ENCODE measurements around the gene RNF225. TPM values are rescaled to one million over a fixed set of nuclear protein-coding genes. Genes with fewer than 3 reads are reported as not detected.

Gene RNF225
- total RNA-seq, 3 donors from 2014 or later (not counting 1 experiment from before 2014, with no cell fraction given), result 0.39 TPM; not detected in 2

GRCh38 chr19:58362272-58362994 lies 33.0 kb upstream of the RNF225 start, which contains the start of gene ZNF497:
Gene ZNF497 (minus strand): TSS chr19:58362751. CDS start chr19:58357635, 5,116 bp downstream.
- peak within 1 kb of the TSS; percentile 91 to 95 for H3K27ac Mint-ChIP-seq
- no peaks in the 10 kb centered on the region for H3K9me3 Mint-ChIP-seq
- peak; percentile 82 to 92 (median 86) for ATAC-seq
- H3K36me3 Mint-ChIP-seq, result no peaks in the 10 kb centered on the region
- TF ChIP-seq CTCF (IDR thresholded peaks at IDR 0.05), result no peak
- DNase-seq, result peak; percentile 96 to 99
- H3K9me3 ChIP-seq (ENCODE audit: control insufficient read depth, insufficient read depth, low read length), result no peaks in the 10 kb centered on the region
- H3K27ac ChIP-seq (ENCODE audit: low read length), result peak within 1 kb of the TSS; percentile 84
- H3K4me3 ChIP-seq (ENCODE audit: low read length), result peak within 1 kb of the TSS; percentile 59
- H3K36me3 ChIP-seq (ENCODE audit: control insufficient read depth, insufficient read depth, low read length), result no peaks in the 10 kb centered on the region
- H3K4me3 Mint-ChIP-seq, result peak within 1 kb of the TSS; percentile 97
- H3K27me3 ChIP-seq (ENCODE audit: control insufficient read depth, insufficient read depth, low read length), result no peaks in the 10 kb centered on the region
- intact Hi-C loops (cut with micrococcal nuclease), result loop anchor here (1.0 kb wide), 3 partner anchors 35 to 57 kb away; partner anchors contain the start of gene ERVK3-1
- H3K27me3 Mint-ChIP-seq (ENCODE audit: low read depth in 2 of 2), result no peaks in the 10 kb centered on the region
- peaks cover 18% of the 10 kb centered on the region for H3K4me1 ChIP-seq (ENCODE audit: control insufficient read depth, insufficient read depth, low read length)
- H3K4me1 Mint-ChIP-seq, result peaks cover 13 to 20% of the 10 kb centered on the region in 2 donors
- WGBS (ENCODE audit: insufficient coverage), result under 1% methylated on average over 74 of the region's 74 CpGs

DNA sequence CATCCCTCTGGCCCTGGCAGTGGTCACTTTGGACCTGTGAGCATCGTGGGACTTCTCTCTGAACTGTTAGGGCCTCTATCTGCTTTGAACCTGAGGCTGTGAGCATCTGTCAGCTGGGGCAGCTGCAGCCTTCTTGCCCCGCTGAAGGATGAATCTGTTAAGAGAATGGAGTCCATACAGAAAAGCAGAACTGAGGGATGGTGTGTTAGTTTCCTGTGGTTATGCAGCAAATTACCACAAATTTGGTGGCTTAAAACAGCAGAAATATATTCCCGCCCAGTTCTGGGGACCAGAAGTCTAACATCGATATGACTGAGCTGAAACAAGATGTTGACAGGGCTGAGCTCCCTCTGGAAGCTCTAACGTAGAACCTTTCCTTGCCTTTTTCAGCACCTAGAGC lies 31.3 kb upstream of the RNF225 start:
- Histone ChIP-seq H3K4me1 (ENCODE audit: control insufficient read depth, insufficient read depth, low read length) (peaks cover 14% of the 10 kb centered on the region), H3K9me3 (ENCODE audit: control insufficient read depth, insufficient read depth, low read length) (no peaks in the 10 kb centered on the region), H3K27me3 (ENCODE audit: control insufficient read depth, insufficient read depth, low read length) (no peaks in the 10 kb centered on the region), H3K36me3 (ENCODE audit: control insufficient read depth, insufficient read depth, low read length) (no peaks in the 10 kb centered on the region), H3K27ac (ENCODE audit: low read length) (no peak overlapping the region), H3K4me3 (ENCODE audit: low read length) (no peak overlapping the region)
- no peak for ATAC-seq
- DNase-seq, result no peak
- Mint-ChIP-seq H3K27ac (no peak overlapping the region), H3K9me3 (no peaks in the 10 kb centered on the region), H3K36me3 (no peaks in the 10 kb centered on the region), H3K4me3 (peak overlapping the region; percentile 35), H3K4me1 (peaks cover 13% of the 10 kb centered on the region in 2 donors), H3K27me3 (ENCODE audit: low read depth in 2 of 2) (no peaks in the 10 kb centered on the region)
- WGBS (ENCODE audit: insufficient coverage), result 24% methylated on average over 5 of the region's 5 CpGs
- intact Hi-C loops (cut with micrococcal nuclease), result no loop called here
- no peak for TF ChIP-seq CTCF (IDR thresholded peaks at IDR 0.05)

GRCh38 chr19:58366585-58367430 lies 28.6 kb upstream of the RNF225 start:
- no peaks in the 10 kb centered on the region for H3K27me3 ChIP-seq (ENCODE audit: control insufficient read depth, insufficient read depth, low read length)
- 94% methylated on average over 32 of the region's 32 CpGs for WGBS (ENCODE audit: insufficient coverage)
- no peak overlapping the region for H3K4me3 ChIP-seq (ENCODE audit: low read length)
- Mint-ChIP-seq H3K9me3 (no peaks in the 10 kb centered on the region), H3K27me3 (ENCODE audit: low read depth in 2 of 2) (no peaks in the 10 kb centered on the region), H3K36me3 (no peaks in the 10 kb centered on the region), H3K4me3 (no peak overlapping the region), H3K27ac (no peak overlapping the region), H3K4me1 (peaks cover 11% of the 10 kb centered on the region in 2 donors)
- no peak for ATAC-seq
- no peak for DNase-seq
- no peaks in the 10 kb centered on the region for H3K9me3 ChIP-seq (ENCODE audit: control insufficient read depth, insufficient read depth, low read length)
- no peak for TF ChIP-seq CTCF (IDR thresholded peaks at IDR 0.05)
- no peak overlapping the region for H3K27ac ChIP-seq (ENCODE audit: low read length)
- peaks cover 10% of the 10 kb centered on the region for H3K4me1 ChIP-seq (ENCODE audit: control insufficient read depth, insufficient read depth, low read length)
- H3K36me3 ChIP-seq (ENCODE audit: control insufficient read depth, insufficient read depth, low read length), result no peaks in the 10 kb centered on the region
- intact Hi-C loops (cut with micrococcal nuclease), result no loop called here
